Endometrial microvascular endothelial cells (primary cell): ENCODE results near the gene TSPAN9. TPM values are rescaled to one million over a fixed set of nuclear protein-coding genes. Genes with fewer than 3 reads are reported as not detected.

Experiments used
- in situ Hi-C: cut with HindIII; loops from 2 replicates; pipeline ENCODE4 v1.10.0; 2017; ENCODE audit warnings: low sequenced_read_pairs, low pct_unique_long_range_greater_than_20kb; ENCODE audit errors: inconsistent ontology term
- total RNA-seq: library from RNA; depleted of rRNA; stranded (reverse); fragments of >200 nt; gene quantifications from one replicate; pipeline ENCODE4 v1.2.3, GENCODE V29; 2015; ENCODE audit errors: inconsistent ontology term

TSPAN9 gene
- total RNA-seq, 1 donor from 2014 or later, result 15.9 TPM

DNA sequence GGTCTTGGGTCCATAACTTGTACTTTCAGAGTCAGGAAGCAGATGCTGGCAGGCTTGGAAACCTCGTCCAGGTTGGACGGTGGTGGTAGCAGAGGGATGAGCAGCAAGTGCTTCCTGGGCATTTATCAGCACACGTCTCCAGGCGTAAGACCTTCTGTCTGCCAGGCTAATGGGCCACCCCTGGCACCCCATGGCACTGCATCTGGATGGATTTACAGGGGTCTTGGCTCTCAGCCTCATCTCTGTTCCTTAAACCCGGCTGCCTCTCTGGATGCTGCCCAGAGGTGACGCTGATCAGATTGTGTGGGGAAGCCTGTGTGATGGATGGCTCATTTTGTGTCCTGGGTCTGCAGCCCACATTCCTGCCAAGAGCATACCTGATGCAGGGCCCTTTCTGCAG, 145.1 kb downstream of the TSPAN9 start:
- in situ Hi-C loops, result no loop called here

- in situ Hi-C loops, result no loop called here
These were observed 145.8 kb downstream of the TSPAN9 start for GRCh38 chr12:3222979-3223378.

- in situ Hi-C loops, result no loop called here
These were observed 146.7 kb downstream of the TSPAN9 start for GRCh38 chr12:3223601-3224529.

- in situ Hi-C loops, result no loop called here
These were observed 147.3 kb downstream of the TSPAN9 start for GRCh38 chr12:3224530-3224903.

GRCh38 chr12:3225154-3225795, 148.1 kb downstream of the TSPAN9 start:
- in situ Hi-C loops, result no loop called here

DNA sequence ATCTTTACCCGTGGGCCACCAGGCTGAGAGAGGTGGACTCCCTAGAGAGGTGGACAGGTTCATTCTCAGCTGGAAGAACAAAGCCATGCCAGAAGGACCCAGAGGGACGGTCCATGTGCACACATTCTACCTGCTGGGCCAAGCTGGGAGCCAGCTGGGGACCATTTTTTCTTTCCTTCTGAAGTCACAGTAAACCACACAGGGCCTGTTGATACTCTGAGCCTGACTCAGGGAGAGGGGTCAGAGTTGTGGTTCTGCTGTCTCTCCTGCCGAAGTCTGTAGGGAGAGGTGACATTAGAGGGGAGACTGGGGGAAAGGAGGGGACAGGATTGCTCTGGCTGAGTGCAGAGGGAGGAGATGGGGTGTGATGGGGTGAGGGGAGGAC, 148.6 kb downstream of the TSPAN9 start:
- in situ Hi-C loops, result no loop called here

- in situ Hi-C loops, result no loop called here
These were observed 149.1 kb downstream of the TSPAN9 start for GRCh38 chr12:3226264-3226663.

DNA sequence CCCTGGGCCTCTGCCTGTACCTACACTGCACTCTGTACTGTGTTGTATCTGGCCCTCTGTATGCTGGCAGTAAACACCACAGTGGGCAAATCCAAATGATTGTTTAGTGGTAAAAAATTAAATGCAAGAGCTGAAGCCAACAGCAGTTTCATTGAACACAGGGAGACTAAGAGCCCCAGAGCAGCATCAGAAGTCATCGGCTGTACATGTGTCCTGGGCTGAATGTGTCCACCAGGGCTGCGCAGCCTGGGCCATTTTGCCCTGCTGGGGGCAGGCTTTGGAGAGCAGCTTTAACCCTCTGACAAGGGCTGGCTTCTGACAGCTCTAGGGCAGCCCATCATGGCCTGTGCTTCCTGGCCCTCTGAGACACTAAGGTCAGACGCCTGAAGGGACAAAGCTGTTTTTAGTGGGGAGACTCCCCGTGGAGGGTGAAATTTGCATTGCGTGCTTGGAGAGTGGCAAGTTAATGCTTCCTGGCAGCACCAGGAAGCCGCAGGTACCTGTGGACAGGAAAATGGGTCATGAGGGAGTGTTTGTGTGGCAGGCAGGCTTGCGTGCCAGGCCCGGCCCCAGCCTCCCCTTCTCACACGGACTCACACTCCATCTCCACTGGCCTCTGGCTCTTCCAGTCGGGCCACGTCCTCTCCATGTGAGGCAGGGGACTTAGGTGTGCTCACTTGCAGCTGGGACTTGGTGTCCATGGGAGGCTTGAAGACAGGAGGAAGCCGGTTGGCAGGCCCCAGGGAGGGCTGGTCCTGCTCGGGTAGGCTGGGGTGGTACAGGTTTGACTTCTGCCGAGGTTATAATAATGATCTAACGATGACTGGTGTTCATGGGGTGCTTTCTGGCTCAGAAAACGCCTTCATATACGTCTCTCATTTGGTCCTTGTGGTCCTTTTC, 150.1 kb downstream of the TSPAN9 start:
- in situ Hi-C loops, result no loop called here

- in situ Hi-C loops, result no loop called here
These were observed 151.4 kb downstream of the TSPAN9 start for GRCh38 chr12:3228552-3228951.

- in situ Hi-C loops, result no loop called here
These were observed 152.4 kb downstream of the TSPAN9 start for GRCh38 chr12:3229577-3229976.

DNA sequence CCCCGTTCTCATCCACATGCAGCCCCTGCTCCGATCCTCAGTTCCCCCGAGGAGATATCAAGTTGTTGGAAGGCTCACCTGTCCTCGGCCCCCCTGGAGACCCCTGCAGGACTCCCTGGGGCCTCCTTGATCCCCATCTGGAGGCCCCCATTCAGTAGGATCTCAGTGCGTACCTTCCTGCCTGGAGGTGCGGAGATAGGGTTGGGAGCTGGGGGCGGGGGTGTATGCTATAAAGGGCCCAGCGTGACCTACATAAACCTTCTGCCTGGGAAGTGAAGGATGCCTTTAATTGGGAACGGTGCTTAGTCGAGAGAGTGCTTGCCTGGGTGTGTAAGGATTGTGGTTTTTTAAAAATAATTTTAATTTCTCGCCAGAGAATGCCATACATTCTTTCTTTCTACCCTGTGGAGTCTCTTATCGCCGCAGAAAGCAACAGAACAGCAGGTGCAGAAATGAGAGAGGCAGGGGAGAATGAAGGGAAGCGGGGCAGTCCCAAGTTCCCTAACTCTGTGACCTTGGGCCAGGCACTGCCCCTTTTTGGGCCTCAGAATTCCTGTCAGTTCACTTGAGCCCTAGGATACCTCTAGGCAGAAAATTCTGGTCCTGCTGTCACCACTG, 153.7 kb downstream of the TSPAN9 start:
- in situ Hi-C loops, result no loop called here

GRCh38 chr12:3231399-3231876, 154.3 kb downstream of the TSPAN9 start:
- in situ Hi-C loops, result no loop called here

DNA sequence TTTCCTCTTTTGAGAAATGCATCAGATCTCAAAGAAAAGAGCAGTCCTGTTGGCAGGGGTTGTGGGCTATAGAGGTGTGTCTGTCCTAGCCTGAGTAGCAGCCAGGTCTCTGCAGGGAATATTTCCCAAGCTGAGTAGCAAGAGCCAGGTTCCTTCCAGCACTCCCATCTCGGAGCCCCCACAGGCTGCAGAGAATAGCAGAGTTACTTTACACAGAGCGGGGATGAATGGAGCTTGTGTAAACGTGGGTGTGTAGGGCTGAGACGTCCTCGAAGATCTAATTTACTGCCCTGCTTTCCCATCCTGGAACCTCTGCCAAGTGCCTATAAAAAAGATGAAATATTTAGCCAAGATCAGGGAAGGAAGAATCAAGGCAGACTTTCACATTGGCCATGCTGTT, 156.6 kb downstream of the TSPAN9 start:
- in situ Hi-C loops, result no loop called here

GRCh38 chr12:3236345-3237187, 159.4 kb downstream of the TSPAN9 start:
- in situ Hi-C loops, result no loop called here

- in situ Hi-C loops, result no loop called here
These were observed 161.0 kb downstream of the TSPAN9 start for GRCh38 chr12:3238196-3238595.

- in situ Hi-C loops, result no loop called here
These were observed 164.4 kb downstream of the TSPAN9 start for GRCh38 chr12:3241621-3242020.

- in situ Hi-C loops, result no loop called here
These were observed 165.2 kb downstream of the TSPAN9 start for GRCh38 chr12:3242199-3242863.
